Measurements from ENCODE around the gene CHMP4B.

CHMP4B gene, protein sequence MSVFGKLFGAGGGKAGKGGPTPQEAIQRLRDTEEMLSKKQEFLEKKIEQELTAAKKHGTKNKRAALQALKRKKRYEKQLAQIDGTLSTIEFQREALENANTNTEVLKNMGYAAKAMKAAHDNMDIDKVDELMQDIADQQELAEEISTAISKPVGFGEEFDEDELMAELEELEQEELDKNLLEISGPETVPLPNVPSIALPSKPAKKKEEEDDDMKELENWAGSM

DNA sequence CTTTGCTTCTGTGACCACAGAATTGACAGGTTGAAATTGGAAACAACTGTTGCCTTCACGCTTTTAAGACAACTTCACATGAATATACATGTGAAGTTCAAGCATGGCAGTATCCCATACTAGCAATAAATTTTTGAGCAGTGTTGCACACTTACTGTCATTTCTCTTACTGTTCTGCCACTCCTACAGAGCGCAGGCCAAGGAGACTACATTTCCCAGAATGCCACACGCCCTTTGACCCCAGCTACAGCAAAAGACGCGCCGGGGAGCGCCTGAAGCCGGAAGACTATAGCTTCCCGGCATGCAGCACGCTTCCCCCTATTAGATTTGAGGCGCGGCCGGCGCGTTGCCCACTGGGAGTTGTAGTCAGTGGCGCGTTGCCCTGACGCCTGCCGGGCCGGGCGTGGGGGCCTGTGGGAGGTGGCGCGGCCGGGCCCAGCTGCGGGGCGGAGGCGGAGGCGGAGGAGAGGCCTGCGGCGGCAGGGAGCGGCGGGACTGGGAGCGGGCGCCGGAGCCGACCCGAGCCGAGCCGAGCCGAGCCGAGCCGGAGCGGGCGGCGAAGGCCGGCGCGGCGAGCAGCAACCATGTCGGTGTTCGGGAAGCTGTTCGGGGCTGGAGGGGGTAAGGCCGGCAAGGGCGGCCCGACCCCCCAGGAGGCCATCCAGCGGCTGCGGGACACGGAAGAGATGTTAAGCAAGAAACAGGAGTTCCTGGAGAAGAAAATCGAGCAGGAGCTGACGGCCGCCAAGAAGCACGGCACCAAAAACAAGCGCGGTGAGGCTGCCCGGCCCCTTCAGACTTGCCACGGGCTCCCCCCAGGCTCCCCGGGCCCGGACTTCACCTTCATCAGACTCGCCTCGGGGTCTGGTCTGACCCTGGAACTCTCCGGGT lies at the start of gene CHMP4B:
Gene CHMP4B, plus strand, starts transcription at position 464 of the 891 bp plus-strand sequence. Its CDS starts 121 bp downstream, at position 585.
- no peak for FAIRE-seq

DNA sequence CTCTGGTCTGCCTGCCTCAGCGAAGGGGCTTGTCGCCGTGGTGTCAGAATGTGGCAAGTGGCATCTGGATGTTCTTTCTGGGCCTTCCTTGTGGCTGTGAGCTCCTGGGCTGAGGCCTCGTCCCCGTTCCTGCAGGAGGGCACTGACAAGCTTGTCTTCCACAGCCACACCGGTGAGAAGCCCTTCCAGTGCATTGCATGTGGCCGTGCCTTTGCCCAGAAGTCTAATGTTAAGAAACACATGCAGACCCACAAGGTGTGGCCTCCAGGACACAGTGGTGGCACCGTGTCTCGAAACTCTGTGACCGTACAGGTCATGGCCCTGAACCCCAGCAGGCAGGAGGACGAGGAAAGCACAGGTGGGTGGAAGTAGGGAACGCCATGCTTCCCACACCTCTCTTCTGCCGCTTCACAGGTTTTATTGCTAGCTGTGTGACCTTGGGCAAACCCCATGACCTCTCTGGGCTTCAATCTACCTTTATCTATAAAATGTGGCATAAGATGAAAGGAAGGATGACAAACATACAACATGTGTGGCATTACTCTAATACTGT lies 49.4 kb upstream of the CHMP4B start:
- no peak for FAIRE-seq

DNA sequence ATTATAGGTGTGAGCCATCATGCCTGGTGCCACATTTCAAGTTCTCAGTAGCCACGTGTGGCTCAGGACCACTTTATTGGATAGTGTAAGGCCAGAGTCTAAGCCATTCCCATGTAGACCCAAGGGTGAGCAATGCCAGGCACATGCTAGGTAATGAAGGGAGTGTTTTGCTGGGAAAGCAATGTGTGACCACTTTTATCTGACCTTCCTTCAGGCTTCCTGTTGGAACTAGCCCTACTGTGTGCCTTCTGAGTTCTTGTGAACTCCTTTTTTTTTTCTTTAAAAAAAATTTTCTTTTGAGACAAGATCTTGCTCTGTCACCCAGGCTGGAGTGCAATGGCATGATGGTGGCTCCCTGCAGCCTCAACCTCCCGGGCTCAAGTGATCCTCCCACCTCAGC lies 46.0 kb upstream of the CHMP4B start:
- no peak for FAIRE-seq

DNA sequence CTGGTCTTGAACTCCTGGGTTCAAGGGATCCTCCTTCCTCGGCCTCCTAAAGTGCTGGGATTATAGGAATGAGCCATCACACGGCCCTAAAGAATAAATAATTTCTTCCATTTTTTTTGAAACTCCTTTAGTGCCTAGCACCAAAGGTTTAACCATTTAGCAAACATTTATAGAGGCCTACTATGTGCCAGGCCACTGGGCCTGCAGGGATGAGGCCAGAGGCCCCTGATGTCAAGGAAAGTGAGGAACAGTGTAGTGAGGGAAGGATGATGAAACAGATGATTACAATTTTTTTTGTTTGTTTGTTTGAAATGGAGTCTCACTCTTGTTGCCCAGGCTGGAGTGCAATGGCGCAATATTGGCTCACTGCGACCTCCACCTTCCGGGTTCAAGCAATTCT lies 45.6 kb upstream of the CHMP4B start:
- FAIRE-seq, result no peak

DNA sequence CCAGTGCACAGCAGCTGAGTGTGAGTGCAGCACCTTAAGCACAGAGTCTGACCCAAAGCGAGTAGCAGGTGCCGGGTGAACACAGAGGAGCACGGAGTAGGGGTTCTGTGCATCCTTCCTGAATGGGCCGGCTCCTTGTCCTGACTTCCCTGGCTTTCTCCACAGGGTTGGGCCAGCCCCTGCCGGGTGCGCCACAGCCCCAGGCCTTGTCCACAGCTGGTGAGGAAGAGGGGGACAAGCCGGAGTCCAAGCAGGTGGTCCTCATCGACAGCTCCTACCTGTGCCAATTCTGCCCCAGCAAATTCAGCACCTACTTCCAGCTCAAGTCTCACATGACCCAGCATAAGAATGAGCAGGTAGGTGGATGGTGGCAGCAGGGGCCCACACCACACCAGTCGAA lies 44.5 kb upstream of the CHMP4B start:
- FAIRE-seq, result no peak

DNA sequence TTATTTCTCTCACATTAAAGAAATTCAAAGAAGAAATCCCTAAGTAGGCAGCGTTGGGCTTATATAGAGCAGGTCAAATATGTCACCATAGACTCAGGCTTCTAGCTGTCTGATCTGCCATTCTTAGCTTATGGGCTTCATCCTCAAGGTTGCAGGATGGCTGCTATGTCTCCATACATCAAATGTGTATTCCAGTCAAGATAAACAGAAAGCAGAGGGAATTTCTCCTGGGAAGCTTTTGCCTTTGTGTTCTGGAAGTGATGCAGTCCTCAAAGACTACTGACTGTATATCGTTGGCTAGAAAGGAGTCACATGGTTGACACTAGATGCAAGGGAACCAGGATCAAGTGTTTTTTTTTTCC lies 43.4 kb upstream of the CHMP4B start:
- no peak for FAIRE-seq

DNA sequence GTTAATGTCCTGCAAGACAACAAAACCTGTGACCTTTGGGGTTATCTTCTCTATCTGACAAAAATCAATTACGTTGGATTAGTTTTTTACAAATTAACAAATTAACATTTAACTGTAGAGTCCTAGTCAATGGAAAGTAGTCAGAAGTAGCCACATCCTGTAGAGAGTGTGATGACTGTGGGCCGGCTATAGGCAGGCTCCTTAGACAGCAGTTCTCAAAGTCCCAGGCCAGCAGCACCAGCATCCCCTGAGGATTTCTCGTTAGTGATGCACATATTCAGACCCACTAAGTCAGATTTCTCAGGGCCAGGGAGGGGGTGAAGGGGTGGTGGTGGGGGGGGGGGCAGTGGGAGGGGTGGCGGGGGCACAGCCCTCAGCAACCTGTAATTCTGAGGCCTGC lies 42.1 kb upstream of the CHMP4B start:
- no peak for FAIRE-seq

DNA sequence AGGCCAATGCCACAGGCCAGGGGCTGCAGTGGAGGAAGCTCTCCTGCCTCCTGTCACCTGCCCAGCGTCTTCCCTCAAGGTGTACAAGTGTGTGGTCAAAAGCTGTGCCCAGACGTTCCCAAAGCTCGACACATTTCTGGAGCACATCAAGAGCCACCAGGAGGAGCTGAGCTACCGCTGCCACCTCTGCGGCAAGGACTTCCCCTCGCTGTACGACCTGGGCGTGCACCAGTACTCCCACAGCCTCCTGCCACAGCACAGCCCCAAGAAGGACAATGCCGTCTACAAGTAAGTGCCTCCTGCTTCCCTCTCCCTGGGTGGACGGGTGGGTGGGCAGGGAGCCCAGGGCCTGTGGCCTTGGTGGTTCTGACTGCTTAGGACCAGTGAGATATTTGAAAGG lies 41.1 kb upstream of the CHMP4B start:
- no peak for FAIRE-seq

DNA sequence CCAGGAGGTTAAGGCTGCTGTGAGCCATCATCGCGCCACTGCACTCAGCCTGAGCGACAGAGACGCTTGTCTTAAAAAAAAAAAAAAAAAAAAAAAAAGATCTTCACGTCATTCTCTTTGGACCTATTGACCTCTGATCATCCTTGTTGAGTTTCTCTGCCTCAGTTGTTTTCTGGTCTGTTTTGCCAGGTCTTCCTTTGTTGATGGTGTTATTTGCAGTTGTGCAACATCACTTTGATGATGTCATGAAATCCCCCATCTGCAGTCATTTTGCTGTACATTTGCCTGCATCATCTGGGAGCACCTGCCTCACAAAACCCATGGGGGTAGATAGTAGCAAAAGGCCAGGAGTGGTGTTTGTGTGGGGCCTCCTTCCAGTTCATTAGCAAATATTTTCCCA lies 39.2 kb upstream of the CHMP4B start:
- no peak for FAIRE-seq

DNA sequence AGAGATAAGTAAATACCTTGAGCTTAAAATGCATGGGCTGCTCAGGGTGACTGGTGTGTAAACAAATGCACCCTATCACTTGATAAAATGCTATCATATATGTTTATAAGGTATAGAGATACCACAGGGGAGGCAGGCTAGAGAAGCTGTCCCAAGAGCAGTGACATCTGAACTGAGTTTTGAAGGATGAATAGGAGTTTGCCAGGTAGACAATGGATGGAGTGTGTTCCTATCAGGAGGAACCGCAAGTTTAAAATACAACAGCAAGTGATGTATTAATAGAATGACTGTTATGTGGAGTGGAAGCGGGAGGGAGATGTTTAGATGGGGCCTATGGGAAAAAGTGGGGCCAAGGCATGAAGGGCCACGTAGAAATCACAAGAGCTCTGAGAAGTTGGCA lies 38.7 kb upstream of the CHMP4B start:
- no peak for FAIRE-seq

DNA sequence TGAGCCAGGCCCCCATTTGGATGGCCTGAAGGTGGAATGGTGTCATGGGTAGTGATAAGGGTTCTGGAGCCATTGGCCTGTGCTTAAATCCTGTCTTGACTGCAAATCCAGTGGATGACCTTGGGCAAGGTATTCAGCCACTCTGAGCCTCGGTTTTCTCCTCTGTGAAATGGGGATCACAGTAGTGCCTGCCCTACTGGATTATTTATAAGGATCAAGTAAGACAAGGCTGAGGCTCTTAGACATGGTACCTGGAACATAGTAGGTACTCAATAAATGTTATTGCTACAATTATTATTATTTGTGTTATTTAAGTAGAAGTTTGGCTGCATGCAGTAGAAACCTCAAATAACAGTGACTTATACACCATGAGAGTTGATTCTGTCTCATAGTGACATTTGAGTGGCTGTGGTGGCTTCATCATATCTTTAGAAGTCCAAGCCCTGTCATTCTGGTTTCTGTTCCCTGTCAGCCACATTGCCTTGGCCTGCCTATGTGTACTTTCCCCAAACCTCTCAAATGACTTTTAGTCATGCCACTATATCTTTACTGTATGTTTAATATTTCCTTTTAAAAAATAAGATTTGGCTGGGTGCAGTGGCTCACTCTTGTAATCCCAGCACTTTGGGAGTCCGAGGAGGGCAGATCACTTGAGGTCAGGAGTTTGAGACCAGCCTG lies 37.6 kb upstream of the CHMP4B start:
- FAIRE-seq, result no peak

DNA sequence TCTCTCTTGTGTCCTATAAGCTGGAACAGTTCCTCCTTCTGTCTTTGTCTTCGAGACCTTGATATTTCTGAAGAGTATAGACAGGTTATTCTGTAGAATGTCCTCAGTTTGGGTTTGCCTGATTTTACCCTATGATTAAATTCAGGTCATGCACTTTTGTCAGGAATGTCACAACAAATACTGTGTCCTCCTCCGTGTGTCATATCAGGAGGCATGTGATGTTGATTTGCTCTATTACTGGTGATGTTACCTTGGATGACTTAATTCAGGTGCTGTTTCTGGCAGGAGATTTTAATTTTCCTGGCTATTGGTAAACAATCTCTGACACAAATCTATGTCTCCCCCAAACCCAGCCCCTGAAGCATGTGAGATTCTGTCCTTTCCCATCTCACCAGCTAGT lies 33.3 kb upstream of the CHMP4B start:
- FAIRE-seq, result no peak

DNA sequence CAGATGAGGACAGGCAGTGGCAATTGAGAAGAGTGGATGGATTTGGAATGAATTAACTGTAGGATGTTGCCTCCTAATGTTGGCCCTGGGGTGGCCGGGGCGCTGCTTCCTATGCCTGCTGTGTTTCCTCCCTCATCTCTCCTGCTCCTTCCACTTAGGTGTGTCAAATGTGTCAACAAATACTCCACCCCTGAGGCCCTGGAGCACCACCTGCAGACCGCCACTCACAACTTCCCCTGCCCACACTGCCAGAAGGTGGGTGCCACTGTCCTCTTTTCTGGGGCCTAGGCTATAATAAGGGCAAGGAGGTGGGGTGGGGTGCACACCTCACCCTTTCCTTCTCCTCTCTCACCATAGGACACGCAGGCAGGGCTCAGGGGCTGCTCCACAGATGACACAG lies 30.0 kb upstream of the CHMP4B start:
- no peak for FAIRE-seq

DNA sequence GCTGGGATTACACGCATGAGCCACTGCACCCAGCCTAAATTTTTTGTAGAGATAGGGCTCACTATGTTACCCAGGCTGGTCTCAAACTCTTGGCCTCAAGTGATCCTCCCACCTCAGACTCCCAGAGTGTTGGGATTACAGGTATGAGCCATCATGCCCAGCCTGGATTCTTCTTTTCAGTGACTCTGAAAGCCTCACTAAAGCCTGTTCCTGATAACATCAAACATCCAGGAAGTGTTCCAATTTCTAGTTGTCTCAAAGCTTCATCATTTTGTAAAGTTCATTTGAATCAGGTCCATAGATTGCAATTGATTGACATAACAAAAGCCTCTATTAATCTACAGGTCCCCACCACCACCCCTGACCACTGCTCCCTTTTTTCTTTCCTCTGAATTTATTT lies 29.2 kb upstream of the CHMP4B start:
- FAIRE-seq, result no peak

DNA sequence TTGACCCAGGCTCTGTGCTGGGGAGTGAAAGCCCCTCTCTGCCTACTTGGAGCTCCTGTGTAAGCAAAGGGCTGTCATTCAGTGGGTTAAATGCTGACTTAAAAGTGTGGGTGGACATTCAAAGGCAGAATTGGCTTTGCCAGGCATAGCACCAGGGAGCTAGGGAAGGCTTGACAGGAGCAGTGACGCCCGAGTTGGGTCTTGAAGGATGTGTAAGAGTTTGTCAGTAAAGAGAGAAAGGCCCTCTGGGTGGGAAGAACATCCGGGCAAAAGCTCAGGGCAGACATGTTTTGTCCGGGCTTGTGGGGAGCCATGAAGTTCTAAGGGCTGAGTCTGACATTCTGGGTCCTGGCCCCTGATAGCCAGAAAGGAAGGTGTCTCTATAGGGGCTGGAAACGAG lies 27.9 kb upstream of the CHMP4B start:
- FAIRE-seq, result no peak

DNA sequence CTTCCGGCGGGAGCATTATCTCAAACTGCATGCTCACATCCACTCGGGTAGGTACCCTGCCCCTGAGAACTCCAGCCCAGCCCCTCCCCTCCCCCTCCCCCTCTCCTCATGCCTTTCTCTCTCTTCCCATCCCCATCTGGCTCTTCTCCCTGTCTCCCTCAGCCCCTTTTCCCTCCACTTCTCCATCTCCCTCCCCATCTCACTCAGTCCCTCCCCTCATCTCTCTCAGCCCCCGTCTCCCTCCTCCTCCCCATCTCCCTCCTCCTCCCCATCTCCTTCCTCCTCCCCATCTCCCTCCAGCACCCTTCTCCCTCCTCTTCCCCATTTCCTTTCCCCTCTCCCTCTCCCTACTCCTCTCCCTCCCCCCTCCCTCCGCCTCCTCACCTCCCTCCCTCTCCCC lies 27.3 kb upstream of the CHMP4B start:
- FAIRE-seq, result no peak

DNA sequence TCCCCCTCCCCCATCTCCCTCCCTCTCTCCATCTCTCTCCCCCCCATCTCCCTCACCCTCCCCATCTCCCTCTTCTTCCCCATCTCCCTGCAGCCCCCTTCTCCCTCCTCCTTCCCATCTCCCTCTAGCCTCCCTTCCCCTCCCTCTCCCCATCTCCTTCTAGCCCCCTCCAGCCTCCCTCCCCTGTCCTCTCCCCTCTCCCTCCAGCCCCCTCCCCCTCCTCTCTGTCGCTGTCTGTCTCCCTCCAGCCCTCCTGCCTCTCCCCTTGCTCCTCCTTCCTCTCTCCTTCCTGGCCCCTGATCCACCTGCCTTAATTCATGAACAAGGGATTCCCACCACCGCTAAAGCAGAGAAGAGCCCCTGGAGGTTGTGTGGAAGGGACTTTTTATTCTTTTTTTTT lies 26.9 kb upstream of the CHMP4B start:
- FAIRE-seq, result no peak

DNA sequence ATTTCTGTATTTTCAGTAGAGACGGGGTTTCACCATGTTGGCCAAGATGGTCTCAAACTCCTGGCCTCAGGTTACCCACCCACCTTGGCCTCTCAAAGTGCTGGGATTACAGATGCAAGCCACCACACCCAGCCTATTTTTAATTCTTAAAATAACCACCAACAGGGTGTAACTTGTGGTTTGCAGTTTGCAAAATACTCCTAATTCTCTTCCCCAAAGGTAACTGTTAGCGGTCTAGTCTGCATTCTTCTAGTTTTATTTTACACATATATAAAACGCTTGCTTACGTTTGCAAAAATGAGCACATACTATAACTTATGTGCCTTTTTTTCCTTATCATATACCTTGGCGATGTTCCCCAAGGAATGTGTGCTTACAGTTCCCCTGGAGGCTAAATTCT lies 25.6 kb upstream of the CHMP4B start:
- FAIRE-seq, result no peak

DNA sequence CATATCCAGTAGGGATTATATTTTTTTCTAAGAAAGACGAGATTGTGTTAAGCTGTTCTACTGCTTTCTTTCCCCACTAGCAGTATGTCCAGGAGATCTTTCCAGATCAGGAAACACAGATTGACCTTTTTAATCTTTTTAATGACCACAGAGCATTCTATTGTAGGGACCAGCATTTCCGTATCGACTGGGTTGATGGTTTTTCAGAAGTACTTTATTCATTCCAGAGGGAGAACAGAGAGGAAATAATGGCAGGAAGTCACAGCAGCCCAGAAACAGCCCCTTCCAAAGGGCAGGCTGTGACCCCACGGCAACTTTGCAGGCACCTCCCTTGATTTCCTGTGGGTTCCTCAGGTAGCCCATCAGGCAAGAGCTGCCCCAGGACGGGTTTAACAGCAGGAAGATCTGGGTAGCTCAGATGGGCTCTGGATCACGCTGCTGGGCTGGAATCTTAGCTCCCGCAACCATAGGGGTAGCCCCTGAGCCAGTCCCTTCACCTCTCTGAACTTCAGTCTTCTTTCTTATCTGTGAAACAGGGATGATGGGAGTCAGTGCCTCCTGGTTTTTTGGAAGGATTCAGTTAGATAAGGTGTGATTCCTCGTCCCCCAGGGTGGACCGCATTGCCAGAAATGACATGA lies 23.8 kb upstream of the CHMP4B start:
- no peak for FAIRE-seq

DNA sequence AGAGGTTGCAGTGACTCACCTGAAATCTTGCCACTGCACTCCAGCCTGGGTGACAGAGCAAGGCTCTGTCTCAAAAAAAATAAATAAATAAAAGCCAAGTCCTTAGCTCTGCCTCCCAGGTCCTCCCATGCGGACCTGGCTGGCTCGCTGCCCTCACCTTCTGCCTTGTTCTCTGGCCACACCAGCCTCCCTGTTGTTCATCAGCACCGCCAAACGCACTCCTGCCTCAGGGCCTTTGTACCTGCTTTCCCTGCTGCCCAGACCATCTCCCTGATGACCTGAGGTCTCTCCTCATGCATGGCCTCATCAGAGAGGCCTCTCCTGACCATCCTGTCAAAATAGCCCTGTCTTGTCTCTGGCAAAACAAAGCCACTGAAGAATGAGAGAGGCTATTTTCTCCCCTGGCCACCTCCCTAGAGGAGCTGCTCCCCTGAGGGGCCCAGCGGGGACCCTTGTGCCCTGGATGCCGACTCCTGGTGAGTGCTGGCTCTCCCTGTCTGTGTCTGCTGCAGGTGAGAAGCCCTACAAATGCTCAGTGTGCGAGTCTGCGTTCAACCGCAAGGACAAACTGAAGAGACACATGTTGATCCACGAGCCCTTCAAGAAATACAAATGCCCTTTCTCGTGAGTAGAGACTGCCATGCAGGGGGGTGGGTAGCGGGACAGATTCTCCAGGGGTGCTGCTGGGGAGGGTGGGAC lies 22.6 kb upstream of the CHMP4B start:
- no peak for FAIRE-seq

DNA sequence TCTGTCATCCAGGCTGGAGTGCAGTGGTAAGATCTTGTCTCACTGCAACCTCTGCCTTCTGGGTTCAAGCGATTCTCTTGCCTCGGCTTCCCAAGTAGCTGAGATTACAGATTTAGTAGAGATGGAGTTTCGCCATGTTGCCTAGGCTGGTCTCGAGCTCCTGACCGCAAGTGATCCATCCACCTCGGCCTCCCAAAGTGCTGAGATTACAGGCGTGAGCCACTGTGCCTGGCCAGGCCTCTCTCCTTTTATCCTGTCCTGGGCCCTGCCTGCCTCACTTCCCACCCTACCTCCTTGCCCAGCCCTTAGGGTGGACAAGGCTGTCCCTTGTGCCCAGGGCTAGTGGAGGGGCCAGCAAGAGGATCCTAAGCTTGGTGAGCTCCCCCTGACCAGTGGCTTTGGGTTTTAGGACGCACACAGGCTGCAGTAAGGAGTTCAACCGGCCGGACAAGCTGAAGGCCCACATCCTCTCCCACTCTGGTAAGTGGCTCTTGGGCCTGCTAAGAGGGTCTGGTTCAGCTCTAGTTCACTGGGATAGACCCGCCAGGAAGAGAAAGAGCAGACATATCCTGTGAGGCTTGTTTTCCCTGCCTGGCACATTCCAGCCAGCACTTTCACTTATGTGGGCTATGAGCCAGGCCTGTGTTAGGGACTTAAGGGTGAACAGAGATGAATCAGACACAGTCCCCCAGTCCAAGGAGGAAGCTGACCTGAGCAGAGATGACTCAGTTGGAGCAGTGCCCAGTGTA lies 21.9 kb upstream of the CHMP4B start:
- FAIRE-seq, result no peak

DNA sequence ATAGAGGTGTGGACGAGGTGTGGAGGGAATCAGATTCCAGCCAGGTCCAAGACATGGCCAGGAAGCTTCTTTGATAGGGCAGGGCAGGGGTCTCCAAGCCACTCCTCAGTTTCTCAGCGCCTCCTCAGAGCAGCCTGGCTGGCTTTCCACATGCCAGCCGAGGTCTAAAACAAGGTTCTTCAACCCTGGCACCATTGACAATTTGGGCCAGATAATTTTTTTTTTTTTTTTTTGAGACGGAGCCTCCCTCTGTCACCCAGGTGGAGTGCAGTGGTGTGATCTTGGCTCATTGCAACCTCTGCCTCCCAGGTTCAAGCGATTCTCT lies 21.3 kb upstream of the CHMP4B start:
- no peak for FAIRE-seq

Data from colon (tissue), 2 donors.